Peyer's patch (tissue), 4 donors: ENCODE results near the gene PTGR1.

Source experiments
- POLR2A ChIP-seq, 2 donors: fragments of 450-650 bp; IDR thresholded peaks; one replicate each; pipeline ENCODE4 v1.5.1; 2017; ENCODE audit warnings: antibody characterized with exemption in 2 of 2, mild to moderate bottlenecking in 2 of 2, moderate library complexity in 2 of 2
- TF ChIP-seq, protein P1 (sequence below), 6 experiments: fragments of 450-650 bp in 4 of 6; fragments of 200-600 bp in 2 of 6; sonication (generic) in 1 of 6; IDR thresholded peaks; one replicate each; pipeline ENCODE4 v1.5.1; 2017 to 2019; ENCODE audit warnings: antibody characterized with exemption in 6 of 6, mild to moderate bottlenecking in 3 of 6, moderate library complexity in 1 of 6

DNA sequence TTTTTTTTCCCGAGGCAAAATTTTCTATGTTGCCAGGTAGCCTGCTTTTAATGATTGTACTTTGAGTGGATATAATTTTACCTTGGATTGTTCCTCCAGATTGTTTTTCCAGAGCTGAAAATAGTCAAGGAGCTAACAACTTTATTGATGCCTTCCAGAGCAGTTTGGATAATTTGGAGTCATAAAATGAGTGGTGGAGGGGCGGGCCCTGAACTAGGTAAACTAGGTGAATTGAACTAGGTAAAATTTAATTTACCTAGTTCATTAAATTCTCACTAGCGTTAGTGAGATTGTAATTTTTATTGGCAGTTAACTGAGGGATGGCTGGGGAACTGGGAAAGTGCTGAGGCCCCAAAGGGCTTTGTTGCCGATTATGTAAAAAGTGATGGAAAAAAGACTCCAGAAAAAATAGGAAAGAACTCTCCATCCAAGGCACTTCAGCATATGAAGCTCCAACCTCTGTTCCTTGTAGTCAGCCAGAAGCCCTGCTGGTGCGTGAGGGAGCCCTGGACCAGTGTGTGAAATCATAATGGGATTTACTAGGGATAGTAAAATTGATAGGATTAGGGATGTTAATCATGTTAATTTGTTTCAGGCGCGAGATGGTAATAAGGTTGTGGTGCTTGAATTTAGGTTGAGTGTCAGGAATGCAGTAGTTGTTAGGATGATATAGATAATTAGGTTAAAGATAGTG lies 33.4 kb upstream of the PTGR1 start:
- TF ChIP-seq, protein P1, sequence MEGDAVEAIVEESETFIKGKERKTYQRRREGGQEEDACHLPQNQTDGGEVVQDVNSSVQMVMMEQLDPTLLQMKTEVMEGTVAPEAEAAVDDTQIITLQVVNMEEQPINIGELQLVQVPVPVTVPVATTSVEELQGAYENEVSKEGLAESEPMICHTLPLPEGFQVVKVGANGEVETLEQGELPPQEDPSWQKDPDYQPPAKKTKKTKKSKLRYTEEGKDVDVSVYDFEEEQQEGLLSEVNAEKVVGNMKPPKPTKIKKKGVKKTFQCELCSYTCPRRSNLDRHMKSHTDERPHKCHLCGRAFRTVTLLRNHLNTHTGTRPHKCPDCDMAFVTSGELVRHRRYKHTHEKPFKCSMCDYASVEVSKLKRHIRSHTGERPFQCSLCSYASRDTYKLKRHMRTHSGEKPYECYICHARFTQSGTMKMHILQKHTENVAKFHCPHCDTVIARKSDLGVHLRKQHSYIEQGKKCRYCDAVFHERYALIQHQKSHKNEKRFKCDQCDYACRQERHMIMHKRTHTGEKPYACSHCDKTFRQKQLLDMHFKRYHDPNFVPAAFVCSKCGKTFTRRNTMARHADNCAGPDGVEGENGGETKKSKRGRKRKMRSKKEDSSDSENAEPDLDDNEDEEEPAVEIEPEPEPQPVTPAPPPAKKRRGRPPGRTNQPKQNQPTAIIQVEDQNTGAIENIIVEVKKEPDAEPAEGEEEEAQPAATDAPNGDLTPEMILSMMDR (IDR thresholded peaks at IDR 0.05) = no peak
- TF ChIP-seq POLR2A (IDR thresholded peaks at IDR 0.05) = no peak
